OCI-LY3 (cell line): Measurements from ENCODE around the gene ALDH1L1.

Source experiments
- CTCF ChIP-seq: fragments of 200-600, 300-600 bp; sonication (generic); IDR thresholded peaks from 2 replicates; pipeline ENCODE4 v1.5.1; 2014; ENCODE audit warnings: antibody characterized with exemption, low read length, low read depth
- EZH2phosphoT487 ChIP-seq: fragments of 200-600 bp; shearing (Covaris generic); IDR thresholded peaks from 2 replicates; pipeline ENCODE4 v1.6.1; 2018; ENCODE audit warnings: antibody characterized with exemption, mixed run types, low read depth

GRCh38 chr3:126126811-126127431 lies 53.5 kb downstream of the ALDH1L1 start:
- TF ChIP-seq CTCF (no peak), EZH2phosphoT487 (no peak)
